HFFc6 (cell line): ENCODE results near the gene MTG2. TPM values are rescaled to one million over a fixed set of nuclear protein-coding genes. Genes with fewer than 3 reads are reported as not detected.

ENCODE experiments used
- DNase-seq: peaks from one replicate; pipeline ENCODE4 v3.0.0-alpha.2; 2018
- H3K27ac Mint-ChIP-seq: 2 replicates; pipeline ENCODE4 v1.8.0; 2020; ENCODE audit warnings: mild to moderate bottlenecking, mixed read lengths
- H3K27me3 Mint-ChIP-seq: 2 replicates; pipeline ENCODE4 v1.8.0; 2021; ENCODE audit warnings: mild to moderate bottlenecking, moderate library complexity, mixed read lengths; ENCODE audit not compliant: insufficient read depth
- H3K36me3 Mint-ChIP-seq: 2 replicates; pipeline ENCODE4 v1.8.0; 2021; ENCODE audit warnings: low read depth, mixed read lengths
- H3K4me1 Mint-ChIP-seq: 2 replicates; pipeline ENCODE4 v1.8.0; 2020; ENCODE audit warnings: low read depth, mixed read lengths
- H3K4me3 Mint-ChIP-seq: 2 replicates; pipeline ENCODE4 v1.8.0; 2020; ENCODE audit warnings: mild to moderate bottlenecking, moderate library complexity, mixed read lengths
- H3K9me3 Mint-ChIP-seq: 2 replicates; pipeline ENCODE4 v1.8.0; 2020; ENCODE audit warnings: mild to moderate bottlenecking, mixed read lengths
- CTCF ChIP-seq: fragments of 200-600 bp; sonication (generic); IDR thresholded peaks from 2 replicates; pipeline ENCODE4 v1.5.0; 2021; ENCODE audit warnings: antibody characterized with exemption, mild to moderate bottlenecking
- total RNA-seq, 6 experiments: library from RNA; stranded (reverse); fragmentation: NEBNext Ultra II Directional; extraction: Animal tissue kit (Norgen Biotek cat#: 25700); gene quantifications; 2 replicates in 1 of 6; 3 replicates in 5 of 6; pipeline ENCODE4 v1.2.3, GENCODE V29; 2021

The MTG2 gene
- total RNA-seq, 6 experiments from 2014 or later: 27.9 to 33.8 (median 30.2) TPM

GRCh38 chr20:62200491-62201172, 17.8 kb downstream of the MTG2 start:
- Mint-ChIP-seq H3K27ac (no peak overlapping the region), H3K36me3 (peaks cover 23% of the 10 kb centered on the region), H3K4me1 (peaks cover 22% of the 10 kb centered on the region), H3K4me3 (no peak overlapping the region), H3K9me3 (no peaks in the 10 kb centered on the region), H3K27me3 (peaks cover 2% of the 10 kb centered on the region; the same call in 1 of the 2 replicates)
- TF ChIP-seq CTCF: no peak
- DNase-seq: no peak

GRCh38 chr20:62201173-62202082, 18.6 kb downstream of the MTG2 start:
- Mint-ChIP-seq H3K9me3 (no peaks in the 10 kb centered on the region), H3K27ac (peak overlapping the region; percentile 16; the same call in 1 of the 2 replicates), H3K4me1 (peaks cover 22% of the 10 kb centered on the region), H3K4me3 (no peak overlapping the region), H3K36me3 (peaks cover 21% of the 10 kb centered on the region), H3K27me3 (peaks cover 2% of the 10 kb centered on the region; the same call in 1 of the 2 replicates)
- no peak for TF ChIP-seq CTCF
- no peak for DNase-seq

GRCh38 chr20:62202083-62202395, 19.2 kb downstream of the MTG2 start:
- H3K27me3 Mint-ChIP-seq: peaks cover 2% of the 10 kb centered on the region; the same call in 1 of the 2 replicates
- H3K36me3 Mint-ChIP-seq: peaks cover 21% of the 10 kb centered on the region
- peak; percentile 81 for DNase-seq

DNA sequence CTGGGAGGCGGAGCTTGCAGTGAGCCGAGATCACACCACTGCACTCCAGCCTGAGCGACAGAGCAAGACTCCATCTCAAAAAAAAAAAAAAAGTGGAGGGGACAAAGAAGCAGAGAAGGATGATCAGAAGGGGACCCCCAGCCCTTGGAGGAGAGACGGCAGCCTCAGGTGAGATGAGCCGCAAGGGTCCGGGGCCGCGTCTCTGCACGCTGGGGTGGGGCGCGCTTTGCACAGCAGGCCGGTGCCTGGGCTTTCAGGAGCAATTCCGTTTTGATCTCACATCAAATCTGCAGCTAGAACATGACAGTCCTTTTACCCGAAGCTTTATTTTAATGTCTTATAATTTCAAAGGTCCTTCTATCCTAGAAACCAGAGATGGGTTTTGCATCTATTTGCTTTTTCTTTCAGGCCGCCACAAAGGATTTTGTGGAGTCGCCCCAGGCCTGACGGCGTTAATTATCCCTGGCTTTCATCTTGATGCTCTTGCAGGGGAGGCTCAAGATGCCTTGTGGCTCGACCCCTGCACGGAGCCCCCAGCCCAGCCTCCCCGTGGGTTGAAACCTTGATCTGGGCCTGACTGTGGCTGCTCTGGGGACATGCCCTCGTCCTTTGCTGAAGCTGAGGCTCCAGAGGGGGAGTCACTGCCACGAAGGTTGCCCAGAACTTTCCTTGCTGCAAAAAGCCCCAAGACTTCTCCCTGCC, 20.0 kb downstream of the MTG2 start:
- Mint-ChIP-seq H3K27ac (peak overlapping the region; percentile 74), H3K27me3 (peaks cover 2% of the 10 kb centered on the region; the same call in 1 of the 2 replicates), H3K4me3 (peak overlapping the region; percentile 24; the same call in 1 of the 2 replicates), H3K36me3 (peaks cover 21% of the 10 kb centered on the region), H3K9me3 (no peaks in the 10 kb centered on the region), H3K4me1 (peaks cover 22% of the 10 kb centered on the region)
- TF ChIP-seq CTCF: no peak
- DNase-seq: no peak

More at GRCh38 chr20:62202083-62202395, 19.2 kb downstream of the MTG2 start:
- TF ChIP-seq CTCF: no peak
- Mint-ChIP-seq H3K27ac (peak overlapping the region; percentile 74), H3K4me1 (peaks cover 22% of the 10 kb centered on the region), H3K9me3 (no peaks in the 10 kb centered on the region), H3K4me3 (peak overlapping the region; percentile 59; the same call in 1 of the 2 replicates)

DNA sequence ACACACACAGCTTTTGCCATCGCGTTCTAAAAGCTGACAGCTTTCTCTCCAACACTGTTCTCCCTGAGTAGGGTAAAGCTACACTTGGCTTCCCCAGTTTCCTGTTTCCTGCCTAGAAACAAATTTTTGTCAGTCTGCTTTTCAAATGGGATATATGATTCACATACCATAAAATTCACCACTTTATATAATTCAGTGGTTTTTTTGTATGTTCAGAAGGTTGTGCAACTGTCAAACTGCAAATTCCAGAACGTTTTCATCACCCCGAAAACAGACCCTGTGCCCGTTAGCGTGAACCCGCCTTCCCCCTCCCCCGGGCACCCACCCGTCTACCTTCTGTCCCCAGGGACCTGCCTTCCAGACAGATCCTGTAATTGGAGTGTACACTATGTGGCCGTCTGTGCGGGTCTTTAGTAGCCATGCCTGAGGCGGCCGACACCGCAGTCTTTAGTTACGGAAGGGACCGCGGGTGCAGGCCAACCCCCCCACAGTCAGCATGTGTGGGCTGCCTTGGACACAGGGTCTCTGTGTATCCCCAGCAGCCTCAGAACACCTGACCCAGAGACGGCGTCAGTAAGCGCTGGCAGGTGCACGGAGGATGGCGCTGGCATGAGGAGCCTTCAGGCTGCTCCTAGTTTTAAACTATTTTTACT, 20.7 kb downstream of the MTG2 start:
- Mint-ChIP-seq H3K4me1 (peaks cover 22% of the 10 kb centered on the region), H3K27me3 (peaks cover 2% of the 10 kb centered on the region; the same call in 1 of the 2 replicates), H3K9me3 (no peaks in the 10 kb centered on the region), H3K27ac (peak overlapping the region; percentile 67), H3K36me3 (peaks cover 20% of the 10 kb centered on the region), H3K4me3 (peak overlapping the region; percentile 24; the same call in 1 of the 2 replicates)
- TF ChIP-seq CTCF: no peak
- DNase-seq: peak; percentile 49
